ENCODE results near the gene SAE1.
A peak's percentile ranks its signal among the peaks of the same experiment; 100 is the strongest.

Gene SAE1

DNA sequence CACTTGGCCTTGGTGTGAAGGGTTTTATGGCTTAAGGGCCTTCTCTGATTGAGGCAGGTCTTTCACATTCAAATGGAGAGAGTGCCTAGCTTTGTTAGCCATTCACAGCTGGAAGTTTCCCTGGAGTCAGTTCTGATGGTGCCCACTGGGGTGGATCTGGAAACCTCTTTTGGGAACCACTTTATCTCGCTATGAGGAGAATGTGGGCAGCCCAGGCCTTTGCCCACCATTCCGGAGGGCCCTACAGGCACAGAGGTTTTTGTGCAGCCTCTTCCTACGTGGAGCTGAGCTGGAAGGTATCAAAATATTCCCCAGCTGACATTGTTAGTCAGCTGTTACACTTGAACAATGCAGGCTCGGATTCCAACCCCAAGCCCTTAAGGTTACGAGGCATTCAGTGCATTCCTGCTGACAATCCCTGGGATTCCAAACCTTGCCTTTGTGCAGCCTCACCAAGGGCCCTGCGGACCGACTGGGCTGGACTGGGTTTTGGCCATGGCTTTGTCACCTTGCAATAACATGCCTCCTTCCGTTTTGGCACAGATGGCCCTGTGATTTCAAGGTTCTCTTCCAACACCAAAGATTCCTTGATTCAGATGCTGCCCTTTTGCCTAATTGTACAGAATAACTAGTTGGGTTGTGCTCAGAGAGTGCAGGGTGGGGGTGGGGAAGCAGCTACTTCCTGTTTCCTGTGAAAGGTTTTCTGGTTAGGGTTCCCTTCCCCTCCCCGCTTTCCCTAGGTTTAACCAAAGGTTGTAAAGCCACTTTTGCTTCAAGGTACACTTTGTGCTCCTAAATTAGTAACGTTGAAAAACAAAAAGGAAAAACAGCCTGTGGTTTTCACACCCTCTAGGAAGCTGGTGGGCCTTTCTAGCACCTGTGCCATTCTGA lies 27.0 kb downstream of the SAE1 start:
- Histone ChIP-seq H3K36me3 (ENCODE audit: control insufficient read depth, insufficient read depth, low read length) (peaks cover 9% of the 10 kb centered on the region), H3K9ac (ENCODE audit: low read length) (peak overlapping the region; percentile 10)

DNA sequence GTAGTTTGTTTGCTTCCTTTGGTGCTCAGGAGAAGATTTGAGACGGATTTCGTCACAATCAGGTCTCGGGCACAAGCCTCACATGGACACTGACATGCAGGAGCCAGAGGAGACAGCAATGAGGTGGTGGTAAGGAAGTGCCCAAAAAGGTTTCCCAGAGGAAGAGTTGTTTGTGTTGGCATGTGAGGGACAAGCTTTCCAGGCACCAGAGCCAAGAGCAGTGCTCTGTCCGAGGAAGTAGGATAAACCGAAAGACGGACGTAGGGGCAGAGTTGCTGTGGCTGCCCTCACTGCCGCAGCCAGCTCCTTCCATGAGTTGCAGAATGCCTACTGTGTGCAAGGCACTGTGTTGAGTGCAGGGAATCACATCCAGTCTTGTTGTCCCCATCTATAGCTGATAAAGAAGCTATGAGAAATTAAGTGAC lies 27.7 kb downstream of the SAE1 start:
- no peaks in the 10 kb centered on the region for H3K27me3 ChIP-seq (ENCODE audit: control insufficient read depth, insufficient read depth, low read length)
- no peaks in the 10 kb centered on the region for H3K9me3 ChIP-seq (ENCODE audit: control insufficient read depth, low read length)
- H3K9ac ChIP-seq (ENCODE audit: low read length) = peak overlapping the region; percentile 2
- H3K4me1 ChIP-seq (ENCODE audit: control insufficient read depth, insufficient read depth, low read length) = peaks cover 25% of the 10 kb centered on the region
- H3K4me3 ChIP-seq (ENCODE audit: low read length) = no peak overlapping the region
- H3K36me3 ChIP-seq (ENCODE audit: control insufficient read depth, insufficient read depth, low read length) = peaks cover 9% of the 10 kb centered on the region

More for the DNA sequence above, 27.0 kb downstream of the SAE1 start:
- no peak overlapping the region for H3K4me3 ChIP-seq (ENCODE audit: low read length)
- H3K9me3 ChIP-seq (ENCODE audit: control insufficient read depth, low read length) = no peaks in the 10 kb centered on the region
- peaks cover 30% of the 10 kb centered on the region for H3K4me1 ChIP-seq (ENCODE audit: control insufficient read depth, insufficient read depth, low read length)
- no peaks in the 10 kb centered on the region for H3K27me3 ChIP-seq (ENCODE audit: control insufficient read depth, insufficient read depth, low read length)

DNA sequence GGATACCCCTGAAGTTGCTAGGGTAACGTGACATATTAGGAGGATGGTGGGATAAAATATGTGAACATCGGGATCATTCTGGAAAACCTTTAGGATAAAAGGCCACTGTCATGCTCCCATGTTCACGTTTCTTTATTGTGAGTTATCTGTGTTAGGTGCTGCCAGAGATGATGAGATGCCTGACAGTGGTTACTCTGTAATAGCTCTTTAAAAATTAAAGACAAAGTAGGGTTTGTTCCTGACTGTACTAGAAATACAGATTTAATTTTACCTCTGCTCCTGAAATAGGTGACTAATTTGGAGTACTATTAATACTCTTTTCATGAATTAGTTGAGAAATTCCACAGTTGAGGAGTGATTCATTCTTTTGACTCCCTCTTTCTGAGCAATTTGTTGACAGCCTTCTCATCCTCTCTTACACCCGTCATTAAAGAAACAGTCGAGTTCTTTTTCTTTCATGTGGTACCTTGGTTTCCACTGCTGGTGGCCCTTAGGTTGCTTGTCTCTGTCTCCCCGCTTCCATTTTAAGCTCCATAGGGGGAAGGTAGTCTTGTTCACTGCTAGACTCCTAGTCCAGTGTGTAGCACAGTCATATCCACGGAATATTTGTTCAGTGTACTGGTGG lies 28.4 kb downstream of the SAE1 start:
- H3K27me3 ChIP-seq (ENCODE audit: control insufficient read depth, insufficient read depth, low read length) = no peaks in the 10 kb centered on the region
- H3K4me3 ChIP-seq (ENCODE audit: low read length) = no peak overlapping the region
- peaks cover 9% of the 10 kb centered on the region for H3K36me3 ChIP-seq (ENCODE audit: control insufficient read depth, insufficient read depth, low read length)
- H3K9ac ChIP-seq (ENCODE audit: low read length) = no peak overlapping the region
- no peaks in the 10 kb centered on the region for H3K9me3 ChIP-seq (ENCODE audit: control insufficient read depth, low read length)
- H3K4me1 ChIP-seq (ENCODE audit: control insufficient read depth, insufficient read depth, low read length) = peaks cover 23% of the 10 kb centered on the region

DNA sequence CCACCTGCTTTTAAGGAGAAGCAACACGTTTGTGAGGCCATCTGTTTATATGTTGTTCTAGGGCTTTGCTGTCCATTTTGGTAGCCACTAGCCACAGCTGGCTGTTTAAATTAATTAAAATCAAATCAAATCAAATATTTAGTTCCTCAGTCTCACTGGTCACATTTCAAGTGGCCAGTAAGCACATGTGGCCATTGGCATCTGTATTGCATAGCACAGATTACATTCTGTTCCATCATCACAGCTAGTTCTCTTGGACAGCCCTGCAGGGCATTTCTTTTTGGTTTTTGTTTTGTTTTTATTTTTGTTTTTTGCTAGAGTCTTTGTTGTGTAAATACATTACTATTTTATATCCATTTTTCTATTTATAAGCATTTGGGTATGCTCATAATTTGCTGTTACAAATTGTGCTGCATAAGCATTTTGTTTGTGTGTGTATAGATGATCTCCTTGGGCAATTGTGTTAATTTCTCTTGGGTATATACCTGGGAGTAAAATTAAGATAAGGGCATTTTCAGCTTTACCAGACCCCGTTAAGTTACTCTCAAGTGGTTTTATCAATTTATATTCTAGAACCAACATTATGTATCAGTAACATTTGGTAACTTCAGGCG lies 31.3 kb downstream of the SAE1 start:
- H3K4me1 ChIP-seq (ENCODE audit: control insufficient read depth, insufficient read depth, low read length) = peaks cover 16% of the 10 kb centered on the region
- peaks cover 6% of the 10 kb centered on the region for H3K36me3 ChIP-seq (ENCODE audit: control insufficient read depth, insufficient read depth, low read length)

DNA sequence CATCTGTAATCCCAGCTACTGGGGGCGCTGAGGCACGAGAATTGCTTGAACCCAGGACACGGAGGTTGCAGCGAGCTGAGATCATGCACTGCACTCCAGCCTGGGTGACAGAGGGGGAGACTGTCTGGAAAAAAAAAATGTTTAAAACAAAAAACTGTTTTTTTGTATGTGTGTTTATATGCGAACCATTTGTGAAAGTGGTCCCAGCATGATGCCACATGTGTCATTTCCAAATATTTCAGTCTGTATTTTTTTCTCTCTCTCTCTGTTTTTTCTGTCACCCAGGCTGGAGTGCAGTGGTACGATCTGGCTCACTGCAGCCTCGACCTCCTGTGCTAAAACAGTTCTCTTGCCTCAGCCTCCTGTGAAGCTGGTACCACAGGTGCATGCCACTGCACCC lies 37.4 kb downstream of the SAE1 start:
- Histone ChIP-seq H3K4me1 (ENCODE audit: control insufficient read depth, insufficient read depth, low read length) (no peaks in the 10 kb centered on the region), H3K4me3 (ENCODE audit: low read length) (no peak overlapping the region), H3K9me3 (ENCODE audit: control insufficient read depth, low read length) (no peaks in the 10 kb centered on the region), H3K9ac (ENCODE audit: low read length) (no peak overlapping the region), H3K36me3 (ENCODE audit: control insufficient read depth, insufficient read depth, low read length) (no peaks in the 10 kb centered on the region), H3K27me3 (ENCODE audit: control insufficient read depth, insufficient read depth, low read length) (no peaks in the 10 kb centered on the region)

More for the DNA sequence above, 31.3 kb downstream of the SAE1 start:
- H3K9ac ChIP-seq (ENCODE audit: low read length) = no peak overlapping the region
- H3K27me3 ChIP-seq (ENCODE audit: control insufficient read depth, insufficient read depth, low read length) = no peaks in the 10 kb centered on the region
- H3K4me3 ChIP-seq (ENCODE audit: low read length) = no peak overlapping the region
- H3K9me3 ChIP-seq (ENCODE audit: control insufficient read depth, low read length) = no peaks in the 10 kb centered on the region

DNA sequence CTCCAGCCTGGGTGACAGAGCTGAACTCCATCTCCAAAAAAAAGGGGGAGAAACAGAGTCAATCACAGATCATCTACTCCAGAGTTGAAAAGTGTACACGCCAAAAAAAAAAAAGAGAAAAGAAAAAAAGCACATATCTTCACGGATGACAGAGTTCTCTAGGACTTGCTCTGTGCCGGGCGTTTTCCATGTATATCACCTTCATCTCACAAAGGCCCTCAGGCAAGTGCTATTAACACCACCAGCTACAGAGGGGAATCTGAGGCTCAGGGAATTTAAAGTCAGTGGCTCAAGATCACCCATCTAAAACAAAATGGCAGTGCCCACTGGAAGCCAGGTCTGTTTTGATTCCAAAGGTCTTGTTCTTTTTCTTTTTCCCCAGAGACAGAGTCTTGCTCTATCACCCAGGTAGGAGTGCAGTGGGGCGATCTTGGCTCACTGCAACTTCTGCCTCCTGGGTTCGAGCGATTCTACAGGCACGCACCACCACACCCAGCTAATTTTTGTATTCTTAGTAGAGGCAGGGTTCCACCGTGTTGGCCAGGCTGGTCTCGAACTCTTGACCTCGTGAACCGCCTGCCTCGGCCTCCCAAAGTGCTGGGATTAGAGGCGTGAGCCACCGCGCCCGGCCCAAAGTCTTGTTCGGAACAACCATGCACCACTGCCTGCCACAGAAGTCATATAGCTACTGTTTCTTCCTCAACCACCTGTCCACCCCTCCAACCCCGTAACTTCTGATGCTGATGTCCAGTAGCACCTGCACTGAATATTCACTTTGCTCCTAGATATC lies 42.2 kb downstream of the SAE1 start:
- no peaks in the 10 kb centered on the region for H3K36me3 ChIP-seq (ENCODE audit: control insufficient read depth, insufficient read depth, low read length)
- H3K27me3 ChIP-seq (ENCODE audit: control insufficient read depth, insufficient read depth, low read length) = no peaks in the 10 kb centered on the region
- H3K4me1 ChIP-seq (ENCODE audit: control insufficient read depth, insufficient read depth, low read length) = peaks cover 4% of the 10 kb centered on the region
- H3K9ac ChIP-seq (ENCODE audit: low read length) = no peak overlapping the region
- no peak overlapping the region for H3K4me3 ChIP-seq (ENCODE audit: low read length)
- no peaks in the 10 kb centered on the region for H3K9me3 ChIP-seq (ENCODE audit: control insufficient read depth, low read length)

DNA sequence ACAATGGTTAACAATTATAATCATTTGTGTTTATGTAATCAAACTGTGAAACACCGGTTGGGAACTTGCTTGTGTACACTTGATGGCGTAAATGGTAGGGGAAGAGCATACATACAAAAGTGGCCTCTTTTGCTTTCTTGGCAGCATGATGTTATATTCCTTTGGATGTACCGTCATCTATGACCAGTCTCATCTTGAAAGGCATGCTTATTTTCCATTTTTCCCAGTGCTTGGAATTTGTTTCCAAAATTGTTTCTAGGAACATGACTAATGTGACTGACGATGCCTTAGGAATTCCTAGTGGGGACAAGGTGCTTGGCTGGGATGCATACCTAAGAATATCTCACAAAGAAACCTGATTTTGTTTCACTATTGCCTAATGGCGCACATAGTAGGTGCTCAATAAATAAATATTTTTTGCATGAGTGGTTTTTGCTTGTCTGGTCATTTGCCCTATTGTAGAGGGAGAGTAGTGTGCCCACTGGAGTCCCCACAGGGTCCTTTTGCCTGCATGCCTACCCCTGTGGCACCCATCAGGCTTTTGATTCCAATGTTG lies 45.5 kb downstream of the SAE1 start:
- no peaks in the 10 kb centered on the region for H3K27me3 ChIP-seq (ENCODE audit: control insufficient read depth, insufficient read depth, low read length)
- H3K36me3 ChIP-seq (ENCODE audit: control insufficient read depth, insufficient read depth, low read length) = no peaks in the 10 kb centered on the region
- H3K4me3 ChIP-seq (ENCODE audit: low read length) = no peak overlapping the region
- H3K9me3 ChIP-seq (ENCODE audit: control insufficient read depth, low read length) = no peaks in the 10 kb centered on the region
- H3K9ac ChIP-seq (ENCODE audit: low read length) = no peak overlapping the region
- peaks cover 4% of the 10 kb centered on the region for H3K4me1 ChIP-seq (ENCODE audit: control insufficient read depth, insufficient read depth, low read length)

DNA sequence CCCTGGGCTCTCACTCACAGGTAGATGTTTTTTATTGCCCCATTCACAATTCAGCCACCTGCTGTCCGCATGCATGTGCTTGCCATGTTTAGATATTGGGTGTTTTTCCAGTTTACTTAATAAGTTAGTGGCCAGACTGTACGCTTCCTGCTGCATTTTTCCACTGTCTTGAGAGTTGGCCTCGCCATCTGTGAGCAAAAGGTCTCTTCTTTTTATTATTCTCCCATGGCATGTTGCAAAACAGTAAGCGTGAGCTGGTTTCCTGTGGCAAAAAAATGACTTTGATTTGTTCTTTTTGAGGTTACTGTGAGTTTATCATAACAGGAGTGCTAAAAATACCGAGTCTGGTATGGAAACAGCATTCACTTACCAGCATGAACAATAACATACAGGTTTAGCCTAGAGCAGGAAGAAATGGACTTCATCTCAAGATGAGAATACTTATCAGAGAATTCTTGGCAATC lies 46.0 kb downstream of the SAE1 start:
- Histone ChIP-seq H3K9ac (ENCODE audit: low read length) (no peak overlapping the region), H3K4me3 (ENCODE audit: low read length) (no peak overlapping the region)

DNA sequence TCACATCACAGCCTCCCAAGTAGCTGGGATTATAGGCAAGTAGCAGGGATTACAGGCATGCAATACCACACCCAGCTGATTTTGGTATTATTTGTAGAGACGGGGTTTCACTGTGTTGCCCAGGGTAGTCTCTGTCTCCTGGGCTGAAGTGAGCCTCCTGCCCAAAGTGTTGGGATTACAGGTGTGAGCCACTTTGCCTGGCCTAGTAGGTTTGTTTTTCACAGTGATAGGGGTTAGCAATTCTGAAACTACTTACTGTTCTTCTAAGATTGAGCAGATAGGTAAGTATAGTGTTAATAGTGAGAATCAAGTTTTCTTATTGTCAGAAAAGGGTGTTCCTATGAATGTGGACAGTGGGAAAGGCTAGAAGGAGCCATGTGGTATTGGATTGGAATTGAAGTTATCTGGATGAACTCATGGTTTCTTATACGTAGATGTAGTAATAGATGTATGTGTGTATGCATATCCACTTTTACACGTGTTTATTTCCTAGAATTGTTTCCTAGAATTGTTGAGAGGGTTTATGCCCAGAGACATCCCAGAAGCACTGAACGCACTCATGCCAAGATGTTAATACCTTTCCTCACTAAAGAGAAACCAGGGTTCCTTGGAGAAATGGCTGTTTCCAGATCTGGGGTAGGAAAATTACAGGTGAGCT lies 49.1 kb downstream of the SAE1 start:
- H3K4me3 ChIP-seq (ENCODE audit: low read length) = no peak overlapping the region
- no peak overlapping the region for H3K9ac ChIP-seq (ENCODE audit: low read length)
- H3K27me3 ChIP-seq (ENCODE audit: control insufficient read depth, insufficient read depth, low read length) = no peaks in the 10 kb centered on the region
- no peaks in the 10 kb centered on the region for H3K9me3 ChIP-seq (ENCODE audit: control insufficient read depth, low read length)
- H3K36me3 ChIP-seq (ENCODE audit: control insufficient read depth, insufficient read depth, low read length) = no peaks in the 10 kb centered on the region
- H3K4me1 ChIP-seq (ENCODE audit: control insufficient read depth, insufficient read depth, low read length) = peaks cover 4% of the 10 kb centered on the region

More for the DNA sequence above, 46.0 kb downstream of the SAE1 start:
- no peaks in the 10 kb centered on the region for H3K9me3 ChIP-seq (ENCODE audit: control insufficient read depth, low read length)
- no peaks in the 10 kb centered on the region for H3K36me3 ChIP-seq (ENCODE audit: control insufficient read depth, insufficient read depth, low read length)
- H3K4me1 ChIP-seq (ENCODE audit: control insufficient read depth, insufficient read depth, low read length) = peaks cover 4% of the 10 kb centered on the region
- no peaks in the 10 kb centered on the region for H3K27me3 ChIP-seq (ENCODE audit: control insufficient read depth, insufficient read depth, low read length)

DNA sequence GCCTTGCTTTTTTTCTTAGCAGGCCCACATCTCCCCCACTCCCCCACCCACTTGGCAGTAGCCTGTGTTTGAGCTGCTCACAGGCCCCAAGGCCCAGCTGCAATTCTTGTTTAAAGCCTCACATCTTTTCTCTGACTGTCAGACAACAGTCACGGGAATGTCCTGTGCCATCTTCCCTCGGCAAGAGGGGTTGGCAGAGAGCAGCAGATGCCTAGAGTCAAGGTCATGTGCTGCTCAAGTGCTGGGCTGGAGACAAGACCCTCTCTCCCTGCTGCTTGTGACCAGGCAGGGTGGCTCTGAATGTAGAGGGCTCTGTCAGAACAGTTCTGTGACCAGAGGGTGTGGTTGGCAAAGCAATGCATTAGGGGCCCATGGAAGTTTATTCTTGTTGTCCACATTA lies 53.0 kb downstream of the SAE1 start:
- Histone ChIP-seq H3K4me3 (ENCODE audit: low read length) (no peak overlapping the region), H3K27me3 (ENCODE audit: control insufficient read depth, insufficient read depth, low read length) (no peaks in the 10 kb centered on the region), H3K9ac (ENCODE audit: low read length) (no peak overlapping the region), H3K36me3 (ENCODE audit: control insufficient read depth, insufficient read depth, low read length) (no peaks in the 10 kb centered on the region), H3K9me3 (ENCODE audit: control insufficient read depth, low read length) (no peaks in the 10 kb centered on the region), H3K4me1 (ENCODE audit: control insufficient read depth, insufficient read depth, low read length) (peaks cover 2% of the 10 kb centered on the region)
